HEK293 (cell line): ENCODE measurements around the gene RB1.

Experiments used
- CTCF ChIA-PET: fragments of 350-600 bp; formaldehyde crosslinking; extraction: SDS; loops from one replicate; lab custom pipeline; 2021; ENCODE audit warnings: antibody characterized with exemption; lab: Yijun Ruan, JAX
- POLR2A ChIA-PET: fragments of 300-600 bp; formaldehyde crosslinking; extraction: SDS; loops from one replicate; lab custom pipeline; 2020; ENCODE audit warnings: antibody characterized with exemption, inconsistent platforms; lab: Yijun Ruan, JAX
- H3K27ac ChIP-seq: fragments of 200-500 bp; sonication (Bioruptor generic); 2 replicates; pipeline ENCODE4 v1.5.1; 2014; ENCODE audit warnings: low read depth, low read length, control low read depth, inconsistent platforms; ENCODE audit errors: extremely low read depth
- H3K36me3 ChIP-seq, 2 experiments: fragments of 200-500 bp in 1 of 2; sonication (Bioruptor generic) in 1 of 2; 1 replicate in 1 of 2; 2 replicates in 1 of 2; pipeline ENCODE4 v1.5.1; 2014 to 2017; ENCODE audit warnings: inconsistent platforms in 2 of 2, low read length in 2 of 2; ENCODE audit not compliant: control insufficient read depth in 2 of 2, insufficient read depth in 1 of 2
- H3K4me1 ChIP-seq: fragments of 200-500 bp; sonication (Bioruptor generic); 2 replicates; pipeline ENCODE4 v1.5.1; 2014; ENCODE audit warnings: mild to moderate bottlenecking, low read length, inconsistent platforms; ENCODE audit not compliant: control insufficient read depth, insufficient read depth
- H3K4me3 ChIP-seq: 2 replicates; pipeline ENCODE4 v1.5.1; 2011; ENCODE audit warnings: low read depth, mild to moderate bottlenecking, control low read depth, low read length, moderate library complexity
- H3K9me3 ChIP-seq: fragments of 200-500 bp; sonication (Bioruptor generic); 2 replicates; pipeline ENCODE4 v1.5.1; 2014; ENCODE audit warnings: low read depth, low read length, inconsistent platforms; ENCODE audit not compliant: control insufficient read depth, insufficient read depth
- HOXC10 ChIP-seq: sonication (generic); formaldehyde crosslinking; IDR thresholded peaks from 2 replicates; pipeline ENCODE4 v1.8.1; 2023; ENCODE audit warnings: mild to moderate bottlenecking, missing genetic modification reagents
- KLF7 ChIP-seq: fragments of 450-650 bp; formaldehyde crosslinking; IDR thresholded peaks from 2 replicates; pipeline ENCODE4 v1.5.1; 2016; ENCODE audit warnings: missing biosample characterization, missing genetic modification characterization, borderline replicate concordance
- KLF9 ChIP-seq: fragments of 450-650 bp; formaldehyde crosslinking; IDR thresholded peaks from 2 replicates; pipeline ENCODE4 v1.5.1; 2016; ENCODE audit warnings: missing biosample characterization, missing genetic modification characterization, low read depth
- PRDM6 ChIP-seq: fragments of 450-650 bp; formaldehyde crosslinking; IDR thresholded peaks from 2 replicates; pipeline ENCODE4 v1.5.1; 2017; ENCODE audit warnings: missing biosample characterization, missing genetic modification characterization
- REPIN1 ChIP-seq: fragments of 450-650 bp; formaldehyde crosslinking; IDR thresholded peaks from 2 replicates; pipeline ENCODE4 v1.5.1; 2017; ENCODE audit warnings: missing biosample characterization, missing genetic modification characterization, low read depth
- SCRT2 ChIP-seq: fragments of 450-650 bp; formaldehyde crosslinking; IDR thresholded peaks from 2 replicates; pipeline ENCODE4 v1.5.1; 2016; ENCODE audit warnings: missing biosample characterization, missing genetic modification characterization
- SP7 ChIP-seq: fragments of 450-650 bp; formaldehyde crosslinking; IDR thresholded peaks from 2 replicates; pipeline ENCODE4 v1.5.1; 2016; ENCODE audit warnings: missing biosample characterization, missing genetic modification characterization
- ZBTB48 ChIP-seq: fragments of 450-650 bp; formaldehyde crosslinking; IDR thresholded peaks from 2 replicates; pipeline ENCODE4 v1.5.1; 2016; ENCODE audit warnings: missing biosample characterization, missing genetic modification characterization
- ZBTB8A ChIP-seq: fragments of 450-650 bp; formaldehyde crosslinking; IDR thresholded peaks from 2 replicates; pipeline ENCODE4 v1.5.1; 2016; ENCODE audit warnings: missing biosample characterization, missing genetic modification characterization
- ZNF175 ChIP-seq: fragments of 450-650 bp; formaldehyde crosslinking; IDR thresholded peaks from 2 replicates; pipeline ENCODE4 v1.5.1; 2016; ENCODE audit warnings: missing biosample characterization, missing genetic modification characterization
- ZNF184 ChIP-seq: fragments of 450-650 bp; IDR thresholded peaks from 2 replicates; pipeline ENCODE4 v1.5.1; 2018; ENCODE audit warnings: missing biosample characterization, mild to moderate bottlenecking, missing genetic modification characterization
- ZNF274 ChIP-seq, 2 experiments: fragments of 200-500 bp in 1 of 2; fragments of 450-650 bp in 1 of 2; sonication (Bioruptor generic) in 1 of 2; formaldehyde crosslinking in 1 of 2; IDR thresholded peaks; 2 replicates each; pipeline versions ENCODE4 v1.5.1 to v1.6.1; 2014 to 2016; ENCODE audit warnings: borderline replicate concordance in 1 of 2, inconsistent platforms in 1 of 2, low read length in 1 of 2, missing biosample characterization in 1 of 2, missing genetic modification characterization in 1 of 2
- ZNF354C ChIP-seq: fragments of 450-650 bp; formaldehyde crosslinking; IDR thresholded peaks from 2 replicates; pipeline ENCODE4 v1.5.1; 2016; ENCODE audit warnings: missing biosample characterization, missing genetic modification characterization, low read depth, borderline replicate concordance
- ZNF449 ChIP-seq: fragments of 450-650 bp; formaldehyde crosslinking; IDR thresholded peaks from 2 replicates; pipeline ENCODE4 v1.5.1; 2017; ENCODE audit warnings: missing biosample characterization, mild to moderate bottlenecking, missing genetic modification characterization, moderate library complexity
- ZNF48 ChIP-seq: fragments of 450-650 bp; formaldehyde crosslinking; IDR thresholded peaks from 2 replicates; pipeline ENCODE4 v1.5.1; 2016; ENCODE audit warnings: missing biosample characterization, missing genetic modification characterization
- ZNF704 ChIP-seq: fragments of 450-650 bp; formaldehyde crosslinking; IDR thresholded peaks from 2 replicates; pipeline ENCODE4 v1.5.1; 2016; ENCODE audit warnings: missing biosample characterization, missing genetic modification characterization
- ZNF792 ChIP-seq: fragments of 450-650 bp; formaldehyde crosslinking; IDR thresholded peaks from 2 replicates; pipeline ENCODE4 v1.5.1; 2016; ENCODE audit warnings: missing biosample characterization, missing genetic modification characterization
- ZSCAN30 ChIP-seq: fragments of 450-650 bp; IDR thresholded peaks from 2 replicates; pipeline ENCODE4 v1.5.1; 2018; ENCODE audit warnings: missing biosample characterization, mild to moderate bottlenecking, missing genetic modification characterization, moderate library complexity
- ZSCAN5A ChIP-seq: fragments of 450-650 bp; formaldehyde crosslinking; IDR thresholded peaks from 2 replicates; pipeline ENCODE4 v1.5.1; 2016; ENCODE audit warnings: missing biosample characterization, missing genetic modification characterization

RB1 gene

DNA sequence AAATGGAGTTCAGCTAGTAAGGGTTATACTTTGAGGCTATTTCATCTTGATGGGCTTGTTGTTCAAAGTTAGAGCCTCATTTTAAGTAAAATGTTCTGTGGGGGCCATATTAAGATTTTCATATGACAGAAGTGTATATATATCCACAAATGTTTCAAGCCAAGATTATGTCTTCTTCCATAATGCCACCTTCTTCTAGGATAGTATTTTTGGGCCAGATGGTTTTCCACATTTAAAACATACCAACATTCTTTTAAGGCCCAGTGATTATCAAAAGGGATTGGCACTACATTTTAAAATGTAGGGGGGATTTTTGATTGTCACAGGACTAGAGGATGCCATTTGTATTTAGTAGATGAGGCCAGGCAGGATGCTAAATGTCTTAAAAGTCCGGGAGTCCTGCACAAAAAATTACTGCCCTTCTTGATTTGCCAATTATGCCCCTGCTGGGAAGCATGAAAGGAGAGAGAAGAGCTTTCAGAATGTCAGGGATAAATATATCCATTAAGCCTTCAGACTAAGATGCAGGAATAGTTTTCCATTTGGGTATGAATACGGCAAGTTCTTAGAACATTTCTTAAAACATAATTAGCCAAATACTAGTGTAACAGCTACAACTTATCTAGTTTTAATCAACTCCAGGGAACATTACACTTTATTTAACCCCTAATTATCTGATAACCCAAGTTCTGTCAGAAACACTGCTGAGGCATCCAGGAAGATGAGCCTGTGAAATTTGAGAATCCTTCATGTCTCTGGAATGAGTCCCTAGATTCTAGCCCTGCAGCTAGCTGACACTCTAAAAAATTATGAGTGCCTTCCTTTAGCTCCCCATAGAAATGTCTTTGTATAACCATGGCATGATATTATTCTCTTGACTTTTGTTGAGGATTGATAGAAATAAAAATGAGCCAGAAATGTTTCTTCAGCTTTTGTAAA, 36.6 kb upstream of the RB1 start:
- POLR2A ChIA-PET, result no interaction called here
- Histone ChIP-seq H3K4me1 (peaks cover 6% of the 10 kb centered on the region; the same call in 1 of the 2 replicates), H3K9me3 (no peaks in the 10 kb centered on the region), H3K36me3 (peaks cover 12 to 29% of the 10 kb centered on the region in 2 experiments; a peak in 2 of 3 replicates), H3K27ac (no peak overlapping the region)
- TF ChIP-seq SP7 (tag by site-specific recombination), result peak; percentile 79
- no peak for TF ChIP-seq ZBTB48 (tag by site-specific recombination)
- TF ChIP-seq ZNF792 (tag by site-specific recombination), result no peak
- TF ChIP-seq PRDM6 (tag by site-specific recombination), result peak; percentile 23; the same call in 1 of the 2 replicates
- TF ChIP-seq ZNF48 (tag by site-specific recombination), result no peak
- TF ChIP-seq, all 188 proteins: peak for 2
- CTCF ChIA-PET, result interaction anchor here (0.7 to 1.2 kb wide), 2 partner anchors 141 to 321 kb away, joined by 3 read pairs; no protein-coding TSS in a partner anchor
- H3K4me3 ChIP-seq, result no peak overlapping the region

DNA sequence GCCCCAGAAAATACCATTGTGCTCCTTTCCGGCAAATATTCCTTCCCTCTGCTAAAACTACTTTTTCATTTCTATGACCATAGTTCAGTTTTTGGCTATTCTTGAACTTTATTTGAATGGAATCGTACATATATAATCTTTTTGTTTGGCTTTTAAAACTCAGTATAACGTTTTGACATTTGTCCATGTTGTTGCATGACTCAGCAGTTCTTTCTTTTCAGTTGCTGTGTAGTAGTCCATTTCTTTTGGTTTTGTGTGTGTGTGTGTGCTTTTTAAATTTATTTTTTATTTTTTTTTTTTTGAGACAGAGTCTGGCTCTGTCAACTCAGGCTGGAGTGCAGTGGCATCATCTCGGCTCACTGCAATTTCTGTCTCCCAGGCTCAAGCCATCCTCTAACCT, 35.5 kb upstream of the RB1 start:
- CTCF ChIA-PET, result no interaction called here
- Histone ChIP-seq H3K4me1 (peaks cover 6% of the 10 kb centered on the region; the same call in 1 of the 2 replicates), H3K9me3 (no peaks in the 10 kb centered on the region), H3K4me3 (no peak overlapping the region), H3K27ac (no peak overlapping the region), H3K36me3 (peaks cover 4 to 19% of the 10 kb centered on the region in 2 experiments; a peak in 2 of 3 replicates)
- POLR2A ChIA-PET, result no interaction called here
- TF ChIP-seq ZNF184 (tag by site-specific recombination) (no peak), ZSCAN5A (tag by site-specific recombination) (no peak), KLF7 (tag by site-specific recombination) (no peak), KLF9 (tag by site-specific recombination) (no peak), ZSCAN30 (tag by site-specific recombination) (no peak)

DNA sequence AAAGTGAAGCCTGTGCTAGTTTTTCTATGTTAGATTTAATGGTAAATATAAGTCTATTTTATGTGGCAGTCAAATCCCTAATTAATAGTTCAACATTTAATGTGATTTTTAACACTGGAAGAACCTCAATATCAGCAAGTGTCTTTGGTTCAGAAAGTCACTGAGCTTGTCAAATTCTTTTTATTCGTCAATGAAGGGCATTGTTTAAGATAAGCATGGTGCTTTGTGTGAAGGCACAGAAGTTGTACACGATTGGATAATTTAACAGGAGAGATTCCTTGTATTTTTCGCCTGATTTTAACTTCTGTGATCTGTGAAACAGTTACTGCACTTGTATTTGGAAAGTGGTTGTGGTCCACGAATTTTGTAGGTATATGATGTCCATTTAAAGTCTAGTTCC, 30.2 kb upstream of the RB1 start:
- Histone ChIP-seq H3K9me3 (no peaks in the 10 kb centered on the region), H3K36me3 (peaks cover under 1 to 7% of the 10 kb centered on the region in 2 experiments; a peak in 2 of 3 replicates), H3K4me1 (no peaks in the 10 kb centered on the region), H3K27ac (no peak overlapping the region), H3K4me3 (no peak overlapping the region)
- CTCF ChIA-PET, result no interaction called here
- TF ChIP-seq ZSCAN30 (tag by site-specific recombination), result no peak
- no peak for TF ChIP-seq HOXC10 (CRISPR knock-in tag)
- no peak for TF ChIP-seq ZNF48 (tag by site-specific recombination)
- no peak for TF ChIP-seq REPIN1 (tag by site-specific recombination)
- TF ChIP-seq ZBTB8A (tag by site-specific recombination), result no peak
- POLR2A ChIA-PET, result no interaction called here

DNA sequence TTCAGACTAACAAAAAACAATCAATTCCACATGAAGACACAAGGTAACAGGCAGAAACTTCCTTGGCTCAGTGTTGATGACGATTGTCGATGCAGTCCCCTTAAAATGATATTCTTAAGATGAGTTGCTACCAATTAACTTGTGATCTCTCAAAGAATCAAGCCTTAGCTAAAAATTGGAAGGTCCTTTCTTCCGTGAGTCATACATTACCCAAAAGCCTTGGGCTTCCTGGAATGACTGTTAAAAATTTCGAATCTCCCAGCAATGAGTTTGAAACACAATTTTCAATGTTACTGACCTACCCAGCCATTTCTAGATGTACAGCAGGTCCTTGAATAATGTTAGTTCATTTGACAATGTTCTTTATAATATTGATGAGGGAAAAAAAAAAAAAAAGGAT, 28.0 kb upstream of the RB1 start:
- Histone ChIP-seq H3K4me1 (no peaks in the 10 kb centered on the region), H3K36me3 (no peaks in the 10 kb centered on the region), H3K9me3 (no peaks in the 10 kb centered on the region), H3K27ac (no peak overlapping the region), H3K4me3 (no peak overlapping the region)
- POLR2A ChIA-PET, result no interaction called here
- no peak for TF ChIP-seq ZNF274 (IDR thresholded peaks at IDR 0.05; ENCODE audit: low read length)
- no peak for TF ChIP-seq ZNF274 (tag by site-specific recombination; IDR thresholded peaks at IDR 0.05; ENCODE audit: borderline replicate concordance)
- no peak for TF ChIP-seq ZNF704 (tag by site-specific recombination)
- TF ChIP-seq SCRT2 (tag by site-specific recombination), result no peak
- TF ChIP-seq ZNF175 (tag by site-specific recombination), result no peak
- no peak for TF ChIP-seq ZNF449 (tag by site-specific recombination)
- TF ChIP-seq ZNF354C, result no peak
- CTCF ChIA-PET, result interaction anchor here (0.7 kb wide), 1 partner anchor 1662 kb away, joined by 5 read pairs; no protein-coding TSS in a partner anchor
